Ishikawa (cell line): ENCODE measurements around the gene CTNNA3.

Experiments used
- CEBPB ChIP-seq: IDR thresholded peaks from 2 replicates; pipeline ENCODE4 v1.6.1; 2012
- CREB1 ChIP-seq: IDR thresholded peaks from 2 replicates; pipeline ENCODE4 v1.6.1; 2012; ENCODE audit warnings: low read depth
- EP300 ChIP-seq: IDR thresholded peaks from 2 replicates; pipeline ENCODE4 v1.6.1; 2012; ENCODE audit warnings: borderline replicate concordance
- FOXM1 ChIP-seq: IDR thresholded peaks from 2 replicates; pipeline ENCODE4 v1.6.1; 2012; ENCODE audit warnings: low read depth, borderline replicate concordance
- RAD21 ChIP-seq: IDR thresholded peaks from 2 replicates; pipeline ENCODE4 v1.6.1; 2012; ENCODE audit warnings: low read depth
- TAF1 ChIP-seq: IDR thresholded peaks from 2 replicates; pipeline ENCODE4 v1.6.1; 2012; ENCODE audit warnings: low read depth, mild to moderate bottlenecking
- TEAD4 ChIP-seq: IDR thresholded peaks from 2 replicates; pipeline ENCODE4 v1.6.1; 2012
- YY1 ChIP-seq: IDR thresholded peaks from 2 replicates; pipeline ENCODE4 v1.6.1; 2012; ENCODE audit warnings: low read depth
- ZBTB7A ChIP-seq: IDR thresholded peaks from 2 replicates; pipeline ENCODE4 v1.6.1; 2012; ENCODE audit warnings: low read depth
- TF ChIP-seq, protein P1 (sequence below): IDR thresholded peaks from 2 replicates; pipeline ENCODE4 v1.6.1; 2012; ENCODE audit warnings: low read depth, mild to moderate bottlenecking

DNA sequence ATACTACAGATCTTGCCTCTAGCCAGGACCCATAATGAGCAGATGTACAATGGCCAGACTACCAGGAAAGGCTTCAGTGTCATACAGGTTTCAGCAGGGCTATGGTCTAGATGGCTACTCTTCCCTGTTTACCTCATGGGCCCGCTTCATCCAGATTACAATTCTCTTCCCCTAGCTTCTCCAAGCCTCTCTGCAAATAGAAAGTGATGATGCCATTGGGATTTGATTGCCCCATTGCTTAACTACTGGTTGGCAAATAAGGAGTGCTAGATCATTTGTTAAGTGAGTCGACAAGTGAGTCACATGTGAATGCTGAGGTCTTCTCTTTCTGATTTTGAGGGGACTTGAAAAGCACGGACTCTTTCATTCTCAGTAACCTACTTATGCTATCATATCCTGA is 1131.7 kb downstream of the CTNNA3 start:
- no peak for TF ChIP-seq CREB1
- TF ChIP-seq, protein P1, sequence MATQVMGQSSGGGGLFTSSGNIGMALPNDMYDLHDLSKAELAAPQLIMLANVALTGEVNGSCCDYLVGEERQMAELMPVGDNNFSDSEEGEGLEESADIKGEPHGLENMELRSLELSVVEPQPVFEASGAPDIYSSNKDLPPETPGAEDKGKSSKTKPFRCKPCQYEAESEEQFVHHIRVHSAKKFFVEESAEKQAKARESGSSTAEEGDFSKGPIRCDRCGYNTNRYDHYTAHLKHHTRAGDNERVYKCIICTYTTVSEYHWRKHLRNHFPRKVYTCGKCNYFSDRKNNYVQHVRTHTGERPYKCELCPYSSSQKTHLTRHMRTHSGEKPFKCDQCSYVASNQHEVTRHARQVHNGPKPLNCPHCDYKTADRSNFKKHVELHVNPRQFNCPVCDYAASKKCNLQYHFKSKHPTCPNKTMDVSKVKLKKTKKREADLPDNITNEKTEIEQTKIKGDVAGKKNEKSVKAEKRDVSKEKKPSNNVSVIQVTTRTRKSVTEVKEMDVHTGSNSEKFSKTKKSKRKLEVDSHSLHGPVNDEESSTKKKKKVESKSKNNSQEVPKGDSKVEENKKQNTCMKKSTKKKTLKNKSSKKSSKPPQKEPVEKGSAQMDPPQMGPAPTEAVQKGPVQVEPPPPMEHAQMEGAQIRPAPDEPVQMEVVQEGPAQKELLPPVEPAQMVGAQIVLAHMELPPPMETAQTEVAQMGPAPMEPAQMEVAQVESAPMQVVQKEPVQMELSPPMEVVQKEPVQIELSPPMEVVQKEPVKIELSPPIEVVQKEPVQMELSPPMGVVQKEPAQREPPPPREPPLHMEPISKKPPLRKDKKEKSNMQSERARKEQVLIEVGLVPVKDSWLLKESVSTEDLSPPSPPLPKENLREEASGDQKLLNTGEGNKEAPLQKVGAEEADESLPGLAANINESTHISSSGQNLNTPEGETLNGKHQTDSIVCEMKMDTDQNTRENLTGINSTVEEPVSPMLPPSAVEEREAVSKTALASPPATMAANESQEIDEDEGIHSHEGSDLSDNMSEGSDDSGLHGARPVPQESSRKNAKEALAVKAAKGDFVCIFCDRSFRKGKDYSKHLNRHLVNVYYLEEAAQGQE: no peak
- no peak for TF ChIP-seq TEAD4
- TF ChIP-seq FOXM1: no peak
- TF ChIP-seq CEBPB: no peak
- TF ChIP-seq EP300: no peak
- TF ChIP-seq ZBTB7A: no peak
- no peak for TF ChIP-seq TAF1
- TF ChIP-seq YY1: no peak
- TF ChIP-seq RAD21: no peak
